ENCODE measurements around the gene ZNF26.
A peak's percentile ranks its signal among the peaks of the same experiment; 100 is the strongest.
"Not testable (repeated sequence)": the region's sequence is repeated elsewhere in the genome, so short reads cannot be mapped to it uniquely, and the experiment has no call there.

Gene ZNF26

DNA sequence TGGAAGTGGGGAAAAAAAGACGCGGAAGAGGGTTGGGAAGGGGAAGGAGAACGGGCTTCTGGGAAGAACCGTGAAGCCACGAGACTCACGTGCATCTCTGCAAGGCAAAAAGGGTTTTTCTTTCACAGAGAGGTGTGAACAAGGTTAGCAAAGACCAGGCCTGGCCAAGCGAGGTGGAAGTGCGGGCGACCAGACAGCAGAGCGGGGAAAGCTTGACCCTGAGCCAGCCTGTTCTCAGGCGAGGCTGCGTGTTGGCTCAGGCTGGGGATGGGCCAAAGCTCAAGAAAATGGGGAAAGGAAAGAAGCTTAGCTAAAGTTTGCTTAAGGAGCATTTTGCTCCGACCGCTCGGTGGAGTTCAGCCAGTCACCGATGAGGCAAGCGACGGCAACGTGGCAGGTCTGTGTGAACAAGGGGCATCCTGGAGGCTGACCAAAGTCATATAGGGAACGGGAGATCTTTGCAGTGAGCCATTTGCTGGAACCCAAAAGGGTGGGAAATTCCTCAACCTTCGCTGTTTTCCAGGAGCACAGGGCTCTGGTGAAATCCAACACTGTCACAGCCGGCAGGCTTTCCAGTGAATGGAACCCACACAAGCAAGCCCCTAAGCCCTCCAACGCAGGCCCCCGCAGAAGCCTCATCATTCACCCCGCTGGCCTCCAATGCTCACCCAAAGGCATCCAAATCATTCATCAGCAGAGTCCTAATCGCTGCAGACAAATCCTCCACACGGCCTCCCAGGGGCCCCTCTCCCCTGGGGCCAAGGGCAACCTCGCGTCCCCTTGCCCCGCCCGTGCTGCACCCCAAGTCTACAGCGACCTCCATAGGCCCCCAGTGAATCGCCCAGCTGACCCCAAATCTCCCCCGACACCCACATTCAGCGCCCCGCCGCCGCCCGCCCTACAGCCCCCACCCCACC, 30.8 kb upstream of the ZNF26 start:
- DNase-seq: peak; percentile 30 to 39

DNA sequence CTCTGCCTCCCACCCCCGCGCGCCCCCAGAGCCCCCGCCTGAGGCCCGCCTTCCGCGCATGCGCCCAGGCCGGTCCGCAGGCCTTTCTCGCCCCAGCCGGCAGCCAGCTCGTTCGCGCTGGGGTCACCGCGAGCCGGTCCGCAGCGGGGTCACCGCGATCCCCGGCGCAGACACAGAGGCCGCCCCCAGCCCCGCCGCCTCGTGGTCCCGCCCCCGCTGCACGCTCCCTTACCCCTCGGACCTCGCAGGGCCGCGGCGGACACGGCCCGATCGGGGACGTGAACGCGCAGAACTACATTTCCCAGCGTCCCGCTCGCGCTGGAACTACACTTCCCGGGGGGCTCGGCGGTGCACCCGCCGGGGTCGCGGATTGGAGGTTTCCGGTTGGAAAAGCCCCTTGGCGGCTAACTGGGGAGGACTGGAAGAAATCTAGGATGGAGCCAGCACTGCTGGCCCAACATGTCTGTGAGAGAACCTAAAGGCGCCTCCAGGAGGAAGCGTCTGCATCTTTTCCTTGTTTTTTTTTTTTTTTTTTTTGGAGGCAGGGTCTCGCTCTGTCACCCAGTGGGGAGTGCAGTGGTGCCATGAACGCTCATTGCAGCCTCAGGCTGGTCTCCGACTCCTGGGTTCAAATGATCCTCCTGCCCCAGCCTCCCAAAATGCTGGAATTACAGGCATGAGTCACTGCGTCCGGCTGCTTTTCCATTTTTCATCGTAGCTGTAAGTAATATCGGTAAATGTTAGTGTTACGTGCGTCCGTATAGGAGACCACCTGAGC, 30.0 kb upstream of the ZNF26 start, which contains the start of gene ZNF605:
Gene ZNF605 (minus strand): TSS at position 296 of the 778 bp plus-strand sequence. CDS start 10,671 bp downstream, outside the sequence.
- peak; percentile 90 to 91 for DNase-seq

DNA sequence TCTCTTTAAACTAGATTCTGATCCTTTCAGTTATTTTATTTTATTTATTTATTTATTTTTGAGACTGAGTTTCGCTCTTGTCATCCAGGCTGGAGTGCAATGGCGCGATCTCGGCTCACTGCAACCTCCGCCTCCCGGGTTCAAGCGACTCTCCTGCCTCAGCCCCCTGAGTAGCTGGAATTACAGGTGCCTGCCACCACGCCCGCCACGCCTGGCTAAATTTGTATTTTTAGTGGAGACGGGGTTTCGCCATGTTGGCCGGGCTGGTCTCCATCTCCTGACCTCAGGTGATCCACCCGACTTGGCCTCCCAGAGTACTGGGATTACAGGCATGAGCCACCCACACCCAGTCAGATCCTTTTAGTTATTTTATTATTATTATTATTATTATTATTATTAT, 24.4 kb upstream of the ZNF26 start:
- not testable (repeated sequence) for DNase-seq

DNA sequence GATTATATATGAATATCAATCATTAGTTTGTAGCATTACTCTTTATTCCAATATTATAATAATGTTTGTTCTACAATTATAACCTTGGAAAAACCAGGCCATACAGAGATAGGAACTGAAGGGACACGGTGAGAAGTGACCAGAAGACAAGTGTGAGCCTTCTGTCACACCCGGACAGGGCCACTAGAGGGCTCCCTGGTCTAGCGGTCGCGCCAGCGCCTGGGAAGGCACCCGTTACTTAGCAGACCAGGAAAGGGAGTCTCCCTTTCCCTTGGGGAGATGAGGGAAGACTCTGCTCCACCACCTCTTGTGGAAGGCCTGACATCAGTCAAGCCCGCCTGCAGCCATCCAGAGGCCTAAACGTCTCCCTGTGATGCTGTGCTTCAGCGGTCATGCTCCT, 22.2 kb upstream of the ZNF26 start:
- DNase-seq: not testable (repeated sequence)

DNA sequence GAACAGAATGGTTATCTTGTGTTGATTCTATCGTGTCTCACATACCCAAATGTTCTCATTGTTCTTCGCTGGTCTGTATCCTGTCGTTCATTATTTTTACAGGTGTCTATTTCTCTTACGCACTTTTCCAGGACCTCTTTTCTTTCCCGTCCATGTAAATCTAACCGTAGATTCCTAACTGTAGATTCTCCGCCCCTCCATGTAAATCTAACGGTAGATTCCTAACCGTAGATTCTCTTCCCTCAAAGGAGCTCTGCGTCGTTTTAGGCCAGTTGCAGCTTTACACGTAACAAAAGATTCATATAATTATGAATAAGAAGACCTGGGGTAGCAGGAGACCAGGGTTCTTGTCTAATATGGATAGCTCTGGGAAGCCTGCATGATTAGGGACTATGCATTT, 20.4 kb upstream of the ZNF26 start:
- no peak for DNase-seq

DNA sequence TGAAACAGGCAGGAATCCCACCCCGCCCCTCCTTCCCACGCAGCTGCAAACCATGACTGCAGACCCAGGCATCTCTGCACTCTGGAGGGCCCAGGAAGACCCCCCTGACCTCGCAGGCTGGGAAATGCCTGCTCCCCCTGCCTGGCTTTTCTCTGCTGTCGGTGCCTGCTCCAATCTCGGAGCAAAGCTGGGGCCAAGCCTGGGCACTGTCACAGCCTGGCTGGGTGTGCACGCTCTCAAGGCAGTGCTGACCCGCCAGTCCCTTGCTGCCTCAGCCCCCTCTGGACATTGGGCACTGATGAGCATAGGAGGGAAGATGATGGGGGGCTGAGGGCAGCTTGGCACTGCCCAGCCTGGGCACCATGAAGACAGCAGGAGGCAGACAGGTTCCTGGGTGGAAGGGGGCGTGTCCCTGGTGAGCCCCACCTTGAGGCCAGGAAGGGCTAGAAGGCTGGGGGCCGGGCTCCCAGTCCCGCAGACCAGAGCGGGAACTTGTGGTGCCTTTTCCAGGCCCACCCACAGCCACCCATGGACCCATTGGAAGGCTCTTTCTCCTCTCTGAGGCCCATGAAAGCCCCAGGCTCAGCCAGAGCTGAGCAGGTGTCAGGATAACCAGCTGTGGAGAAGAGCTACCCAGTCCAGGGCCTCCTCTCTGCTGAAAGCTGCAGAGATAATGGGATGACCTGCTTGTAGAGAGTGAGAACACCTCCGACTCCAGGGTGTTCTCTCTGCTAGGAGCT, 19.3 kb upstream of the ZNF26 start:
- no peak for DNase-seq

DNA sequence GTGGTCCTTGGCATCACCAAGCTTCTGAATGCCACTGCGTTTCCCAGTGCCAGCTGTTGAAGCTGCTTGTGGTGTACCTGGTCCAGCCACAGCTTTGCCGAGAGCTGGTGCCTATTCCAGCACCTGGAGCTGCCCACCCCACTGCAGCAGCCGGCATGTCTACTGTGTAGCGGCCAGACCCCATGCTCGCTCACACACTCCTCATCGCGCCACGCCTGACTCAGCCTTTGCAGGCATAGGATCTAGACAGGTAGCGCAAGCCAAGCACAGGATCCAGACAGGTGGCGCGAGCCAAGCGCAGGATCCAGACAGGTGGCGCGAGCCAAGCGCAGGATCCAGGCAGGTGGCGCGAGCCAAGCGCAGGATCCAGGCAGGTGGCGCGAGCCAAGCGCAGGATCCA, 18.4 kb upstream of the ZNF26 start:
- no peak for DNase-seq

DNA sequence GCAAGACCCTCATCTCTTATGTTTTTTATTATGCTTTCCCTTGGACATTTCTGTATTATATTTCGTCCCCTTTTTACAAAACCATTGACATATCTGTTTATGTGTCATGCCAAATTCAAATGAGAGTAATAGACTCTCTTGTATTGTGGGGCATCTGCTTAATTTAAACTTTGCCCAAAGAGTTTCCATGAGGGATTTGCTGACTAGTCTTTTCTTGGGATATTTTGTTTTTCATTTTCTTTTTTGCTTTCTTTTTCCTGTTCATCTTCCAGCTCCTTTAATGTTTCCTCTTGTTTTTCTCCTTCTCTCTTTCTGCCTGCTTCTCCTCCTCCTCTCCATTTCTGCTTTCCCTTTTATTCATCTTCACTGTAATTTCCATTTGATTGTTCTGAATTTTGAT, 13.8 kb upstream of the ZNF26 start:
- DNase-seq: no peak

DNA sequence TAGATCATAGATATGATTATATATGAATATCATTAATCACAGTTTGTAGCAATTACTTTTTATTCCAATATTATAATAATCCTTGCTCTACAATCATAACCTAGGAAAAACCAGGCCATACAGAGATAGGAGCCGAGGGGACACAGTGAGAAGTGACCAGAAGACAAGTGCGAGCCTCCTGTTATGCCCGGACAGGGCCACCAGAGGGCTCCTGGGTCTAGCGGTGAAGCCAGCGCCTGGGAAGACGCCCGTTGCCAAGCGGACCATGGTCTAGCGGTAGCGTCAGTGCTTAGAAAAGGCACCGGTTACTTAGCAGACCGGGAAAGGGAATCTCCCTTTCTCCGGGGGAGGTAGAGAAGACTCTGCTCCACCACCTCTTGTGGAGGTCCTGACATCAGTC, 9.3 kb upstream of the ZNF26 start:
- DNase-seq: peak in 1 of 2 experiments; percentile 9

DNA sequence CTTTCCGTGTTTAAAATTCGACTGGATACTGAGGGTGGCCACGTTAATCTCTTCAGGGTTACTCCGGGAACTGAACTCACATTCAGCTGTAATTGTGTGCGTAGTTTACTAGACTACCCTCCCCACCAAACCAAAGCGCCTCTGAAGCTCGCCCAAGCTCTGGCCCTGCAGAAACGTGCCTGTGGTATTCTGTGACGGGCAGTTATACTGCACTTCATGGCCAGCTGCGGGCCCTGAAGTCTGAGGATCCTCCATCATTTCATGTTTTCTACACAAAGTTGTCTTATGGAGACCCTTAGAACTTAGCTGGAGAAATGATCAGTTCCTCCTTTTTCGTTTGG, 688 bp downstream of the ZNF26 start:
- DNase-seq: peak in 1 of 2 experiments; percentile 23

DNA sequence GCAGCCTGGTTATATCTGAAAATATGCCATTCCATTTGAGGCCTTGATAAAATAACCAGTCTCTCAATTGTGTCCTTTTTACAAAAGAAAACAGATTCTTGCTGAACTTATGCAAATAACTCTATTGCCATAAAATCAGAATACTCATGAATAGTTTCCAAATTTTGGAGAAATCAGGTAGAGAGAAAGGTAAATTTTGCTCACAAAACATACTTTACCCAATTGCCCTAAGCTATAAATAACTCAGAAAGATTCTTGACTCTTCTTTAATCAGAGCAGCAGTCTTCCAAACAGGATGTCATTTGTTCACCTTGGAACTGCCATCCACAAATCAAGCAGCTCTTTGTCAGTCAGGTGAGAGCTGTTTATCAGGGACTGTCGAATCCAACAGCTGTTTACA, 12.6 kb downstream of the ZNF26 start:
- no peak for DNase-seq

DNA sequence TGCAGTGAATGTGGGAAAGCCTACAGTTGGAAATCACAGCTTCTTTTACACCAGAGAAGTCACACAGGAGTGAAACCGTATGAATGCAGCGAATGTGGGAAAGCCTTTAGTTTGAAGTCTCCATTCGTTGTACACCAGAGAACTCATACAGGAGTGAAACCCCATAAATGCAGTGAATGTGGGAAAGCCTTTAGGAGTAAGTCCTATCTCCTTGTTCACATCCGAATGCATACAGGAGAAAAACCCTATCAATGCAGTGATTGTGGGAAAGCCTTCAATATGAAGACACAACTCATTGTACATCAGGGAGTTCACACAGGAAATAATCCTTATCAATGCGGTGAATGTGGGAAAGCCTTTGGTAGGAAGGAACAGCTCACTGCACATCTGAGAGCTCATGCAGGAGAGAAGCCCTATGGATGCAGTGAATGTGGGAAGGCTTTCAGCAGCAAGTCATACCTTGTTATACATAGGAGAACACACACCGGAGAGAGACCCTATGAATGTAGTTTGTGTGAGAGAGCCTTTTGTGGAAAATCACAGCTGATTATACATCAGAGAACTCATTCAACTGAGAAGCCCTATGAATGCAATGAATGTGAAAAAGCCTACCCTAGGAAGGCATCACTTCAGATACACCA, 24.6 kb downstream of the ZNF26 start:
- no peak for DNase-seq

DNA sequence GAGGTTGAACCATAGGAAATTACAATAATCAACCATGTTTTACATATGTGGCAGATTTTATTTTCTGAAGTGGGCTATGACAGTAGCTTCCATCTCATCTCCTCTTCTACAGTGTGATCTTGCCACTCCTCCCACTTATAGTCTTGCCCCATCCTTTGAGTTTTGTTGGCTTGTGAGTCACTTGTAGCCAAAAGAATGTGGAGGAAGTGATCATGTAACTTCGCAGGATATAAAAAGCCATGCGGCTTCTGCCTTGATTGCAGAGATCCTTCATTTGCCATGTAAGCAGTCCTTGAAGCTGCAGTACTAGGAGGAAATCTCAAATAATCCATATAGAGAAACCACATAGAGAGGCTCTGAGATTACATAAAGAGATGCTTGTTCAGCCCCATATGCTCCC, 37.4 kb downstream of the ZNF26 start:
- DNase-seq: no peak

DNA sequence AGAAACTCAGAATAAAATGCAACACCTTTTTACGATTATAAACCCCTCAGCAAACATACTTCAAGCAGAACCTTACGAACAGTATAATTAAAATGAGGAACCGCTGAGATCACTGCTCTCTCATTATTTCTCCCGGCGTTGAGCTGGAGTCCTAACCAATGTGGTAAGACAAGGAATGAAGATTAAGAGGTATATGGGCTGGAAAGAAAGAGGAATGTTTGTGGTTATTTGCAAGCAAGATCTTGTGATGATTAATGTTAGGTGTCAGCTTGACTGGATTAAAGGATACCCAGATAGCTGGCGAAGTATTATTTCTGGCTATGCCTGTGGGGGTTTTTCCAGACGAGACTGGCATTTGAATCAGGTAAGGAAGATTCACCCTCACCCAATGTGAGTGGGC, 40.8 kb downstream of the ZNF26 start:
- no peak for DNase-seq

DNA sequence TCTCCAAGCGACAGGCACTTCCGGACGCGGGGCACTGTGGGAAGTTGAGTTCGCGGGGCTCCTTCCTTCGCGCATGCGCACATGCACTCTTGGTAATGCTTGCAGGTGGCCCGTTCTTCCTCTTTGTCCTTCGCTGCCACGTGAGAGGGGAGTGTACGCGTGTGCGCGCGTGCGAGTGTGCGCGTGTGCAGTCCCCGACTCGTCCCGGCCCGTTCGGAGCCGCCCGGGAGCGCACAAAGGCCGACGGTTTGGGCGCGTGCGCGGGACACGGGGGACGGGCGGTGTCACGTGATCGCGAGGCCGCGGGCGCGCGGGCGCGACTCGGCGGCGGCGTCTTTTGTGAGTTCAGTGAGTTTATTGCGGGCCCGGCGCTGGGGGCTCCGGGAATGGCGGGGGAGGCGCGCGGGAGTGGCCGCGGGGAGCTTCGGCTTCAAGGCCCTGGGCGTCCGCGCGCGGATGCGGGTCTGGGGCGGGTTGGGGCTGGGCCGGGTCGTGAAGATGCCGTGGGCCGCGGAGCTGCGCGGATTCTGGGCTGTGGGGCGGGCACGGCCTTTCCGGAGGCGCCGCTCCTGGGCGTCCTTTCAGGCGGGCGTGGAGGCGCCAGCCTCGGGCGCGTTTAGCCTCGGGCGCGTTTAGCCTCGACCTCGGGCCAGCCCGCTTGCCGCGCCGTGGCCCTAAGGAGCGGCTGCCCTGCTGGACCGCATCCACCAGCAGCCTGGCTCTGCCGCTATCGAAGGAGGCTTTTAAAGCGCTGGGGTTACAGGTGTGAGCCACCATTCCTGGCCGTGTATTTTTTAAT, 51.2 kb downstream of the ZNF26 start, which contains the start of gene ZNF84:
Gene ZNF84 (plus strand): TSS at position 303 of the 799 bp plus-strand sequence. CDS start 3,959 bp downstream, outside the sequence.
- DNase-seq: peak; percentile 99

DNA sequence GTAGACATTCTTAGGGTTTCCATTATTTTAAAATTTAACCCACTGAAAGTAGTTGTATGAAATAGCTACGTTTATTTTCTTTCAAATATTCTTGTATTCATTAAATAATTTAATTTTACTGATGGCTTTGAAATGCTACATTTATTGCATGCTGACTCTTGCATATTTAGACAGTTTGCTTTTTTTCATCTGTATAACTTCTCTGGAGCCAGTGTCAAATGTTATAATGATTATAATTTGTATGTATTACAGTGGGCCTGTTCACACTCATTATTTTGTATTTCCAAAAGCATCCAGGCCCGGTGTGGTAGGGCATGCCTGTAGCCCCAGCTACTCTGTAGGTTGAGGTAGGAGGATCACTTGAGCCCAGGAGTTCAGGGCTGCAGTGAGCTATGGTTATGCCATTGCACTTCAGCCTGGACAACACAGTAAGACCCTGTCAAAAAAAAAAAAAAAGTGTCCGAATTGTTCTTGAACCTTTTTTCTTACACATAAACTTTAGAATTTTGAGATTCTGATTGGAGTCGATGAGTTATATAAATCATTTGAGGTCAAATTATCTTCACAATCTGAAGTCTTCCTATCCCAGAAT, 52.0 kb downstream of the ZNF26 start:
- no peak for DNase-seq

DNA sequence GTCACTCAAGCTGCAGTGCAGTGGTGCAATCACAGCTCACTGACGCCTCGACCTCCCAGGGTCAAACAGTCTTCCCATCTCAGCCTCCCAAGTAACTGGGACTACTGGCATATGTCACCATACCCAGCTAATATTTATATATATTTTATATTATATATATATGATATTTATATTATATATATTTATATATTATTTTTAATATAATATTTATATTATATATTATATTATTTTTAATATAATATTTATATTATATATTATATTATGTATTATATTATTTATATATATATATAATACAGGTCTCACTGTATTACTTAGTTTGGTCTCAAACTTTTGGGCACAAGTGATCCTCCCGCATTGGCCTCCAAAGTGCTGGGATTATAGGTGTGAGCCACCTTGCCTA, 60.5 kb downstream of the ZNF26 start:
- no peak for DNase-seq

DNA sequence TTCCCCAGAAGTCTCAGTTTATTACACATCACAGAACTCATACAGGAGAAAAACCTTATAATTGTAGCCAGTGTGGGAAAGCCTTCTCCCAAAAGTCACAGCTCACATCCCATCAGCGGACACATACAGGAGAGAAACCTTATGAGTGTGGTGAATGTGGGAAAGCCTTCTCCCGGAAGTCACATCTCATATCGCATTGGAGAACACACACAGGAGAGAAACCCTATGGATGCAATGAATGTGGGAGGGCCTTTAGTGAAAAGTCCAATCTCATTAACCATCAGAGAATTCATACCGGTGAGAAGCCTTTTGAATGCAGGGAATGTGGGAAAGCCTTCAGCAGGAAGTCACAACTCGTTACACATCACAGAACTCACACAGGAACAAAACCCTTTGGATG, 71.3 kb downstream of the ZNF26 start:
- DNase-seq: no peak

DNA sequence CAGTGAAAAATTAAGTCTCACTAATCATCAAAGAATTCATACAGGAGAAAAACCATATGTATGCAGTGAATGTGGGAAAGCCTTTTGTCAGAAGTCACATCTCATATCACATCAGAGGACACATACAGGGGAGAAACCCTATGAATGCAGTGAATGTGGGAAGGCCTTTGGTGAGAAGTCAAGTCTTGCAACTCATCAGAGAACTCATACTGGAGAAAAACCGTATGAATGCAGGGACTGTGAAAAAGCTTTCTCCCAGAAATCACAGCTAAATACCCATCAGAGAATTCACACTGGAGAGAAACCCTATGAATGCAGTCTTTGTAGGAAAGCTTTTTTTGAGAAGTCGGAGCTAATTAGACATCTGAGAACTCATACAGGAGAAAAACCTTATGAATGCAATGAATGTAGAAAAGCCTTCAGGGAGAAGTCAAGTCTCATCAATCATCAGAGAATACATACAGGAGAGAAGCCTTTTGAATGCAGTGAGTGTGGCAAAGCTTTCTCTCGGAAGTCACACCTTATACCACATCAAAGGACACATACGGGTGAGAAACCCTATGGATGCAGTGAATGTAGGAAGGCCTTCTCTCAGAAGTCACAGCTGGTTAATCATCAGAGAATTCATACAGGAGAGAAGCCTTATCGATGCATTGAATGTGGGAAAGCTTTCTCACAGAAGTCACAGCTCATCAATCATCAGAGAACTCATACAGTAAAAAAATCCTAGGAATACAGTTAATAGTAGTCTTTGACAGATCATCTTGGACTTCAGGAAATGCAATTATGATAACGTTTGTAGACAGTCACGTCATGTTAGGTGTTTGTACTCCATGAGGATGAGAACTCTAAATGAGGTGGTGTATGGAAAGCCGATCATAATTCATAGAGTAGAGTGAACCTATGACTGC, 72.3 kb downstream of the ZNF26 start:
- peak in 1 of 2 experiments; percentile 29 for DNase-seq

DNA sequence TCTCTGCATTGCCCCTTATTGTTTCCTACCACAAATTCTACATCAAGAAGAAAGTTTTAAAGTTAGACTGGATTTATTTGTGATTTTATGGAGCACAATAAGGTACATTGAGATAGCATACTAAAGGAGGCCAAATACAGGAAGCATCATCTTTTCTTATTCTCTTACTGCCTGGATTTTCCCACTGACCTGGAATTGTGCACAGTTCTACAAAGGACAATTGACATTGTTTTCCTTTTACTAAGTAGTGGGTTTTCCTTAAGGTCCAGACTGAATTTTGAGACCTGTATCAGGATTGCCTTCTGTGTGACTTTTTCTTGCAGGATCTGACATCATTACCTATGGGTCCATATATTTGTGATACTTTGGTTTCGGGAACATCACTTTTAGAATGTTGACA, 75.8 kb downstream of the ZNF26 start:
- DNase-seq: no peak

Data from NCI-H2081 (cell line).